A549 (cell line): ENCODE measurements around the gene ADGRD1. TPM values are rescaled to one million over a fixed set of nuclear protein-coding genes. Genes with fewer than 3 reads are reported as not detected.

Source experiments
- ATAC-seq, 2 experiments: fragments of 200-7000 bp in 1 of 2; fragments of >200 bp in 1 of 2; cut with Nextera tagmentation in 1 of 2; cut with Tn5 transposase in 1 of 2; 3 replicates each; pipeline versions ENCODE4 v1.8.0 to v1.9.1; 2018 to 2020; ENCODE audit warnings: mild to moderate bottlenecking in 1 of 2, moderate library complexity in 1 of 2
- CTCF ChIA-PET: fragments of 300-600 bp; sonication (Branson Sonifier 250); formaldehyde crosslinking; extraction: SDS; loops from one replicate; lab custom pipeline; 2021; ENCODE audit warnings: antibody characterized with exemption, inconsistent platforms; lab: Yijun Ruan, JAX
- POLR2A ChIA-PET: fragments of 350-600 bp; formaldehyde crosslinking; extraction: SDS; loops from one replicate; lab custom pipeline; 2021; ENCODE audit warnings: antibody characterized with exemption, inconsistent platforms; lab: Yijun Ruan, JAX
- DNase-seq, 2 experiments: peaks; one replicate each; pipeline versions ENCODE4 v3.0.0 to v3.0.0-alpha.2; 2011 to 2016; ENCODE audit warnings: low read depth in 1 of 2, low spot score in 1 of 2
- FAIRE-seq: peaks from 2 replicates; lab custom pipeline; 2011; peaks lifted over from hg19 to GRCh38; lab: Jason Lieb, UNC
- H3K27ac ChIP-seq, 2 experiments: fragments of >200 bp; sonication (Bioruptor Twin); formaldehyde crosslinking; 3 replicates each; pipeline ENCODE4 v1.5.1; 2016 to 2017
- H3K4me1 ChIP-seq: fragments of >200 bp; sonication (Bioruptor Twin); formaldehyde crosslinking; 3 replicates; pipeline ENCODE4 v1.6.1; 2016
- H3K4me2 ChIP-seq: fragments of >200 bp; sonication (Bioruptor Twin); formaldehyde crosslinking; 3 replicates; pipeline ENCODE4 v1.6.1; 2016
- H3K4me3 ChIP-seq: fragments of >200 bp; sonication (Bioruptor Twin); formaldehyde crosslinking; 3 replicates; pipeline ENCODE4 v1.5.1; 2016
- H3K9me3 ChIP-seq: fragments of >200 bp; sonication (Bioruptor Twin); formaldehyde crosslinking; 3 replicates; pipeline ENCODE4 v1.6.1; 2016
- CBX2 ChIP-seq: fragments of 200-600 bp; sonication (generic); IDR thresholded peaks from 2 replicates; pipeline ENCODE4 v1.6.1; 2016; ENCODE audit warnings: low read depth, mild to moderate bottlenecking, borderline replicate concordance
- CBX8 ChIP-seq: fragments of 200-600 bp; sonication (generic); IDR thresholded peaks from 2 replicates; pipeline ENCODE4 v1.6.1; 2016
- EHMT2 ChIP-seq: fragments of 200-600 bp; sonication (generic); IDR thresholded peaks from 2 replicates; pipeline ENCODE4 v1.6.1; 2016; ENCODE audit warnings: antibody characterized with exemption, low read depth, mild to moderate bottlenecking, moderate library complexity
- EP300 ChIP-seq, 2 experiments: fragments of >200 bp; sonication (Bioruptor Twin); formaldehyde crosslinking; IDR thresholded peaks; 2 replicates in 1 of 2; 3 replicates in 1 of 2; pipeline ENCODE4 v1.6.1; 2016 to 2017
- FOSL2 ChIP-seq, 2 experiments: fragments of 450-650 bp in 1 of 2; fragments of >200 bp in 1 of 2; sonication (Bioruptor Twin) in 1 of 2; formaldehyde crosslinking; IDR thresholded peaks; 2 replicates each; pipeline versions ENCODE4 v1.5.0 to v1.6.1; 2016 to 2020; ENCODE audit warnings: mild to moderate bottlenecking in 1 of 2, moderate library complexity in 1 of 2
- GATA3 ChIP-seq: IDR thresholded peaks from 2 replicates; pipeline ENCODE4 v1.6.1; 2012; ENCODE audit warnings: borderline replicate concordance
- HDAC2 ChIP-seq: fragments of 200-600 bp; sonication (generic); IDR thresholded peaks from 2 replicates; pipeline ENCODE4 v1.6.1; 2016
- HOXA7 ChIP-seq: fragments of 250-450 bp; sonication (Bioruptor Pico); IDR thresholded peaks from 2 replicates; pipeline ENCODE4 v1.5.0; 2020; ENCODE audit warnings: mild to moderate bottlenecking, moderate library complexity
- HOXB13 ChIP-seq: fragments of 250-450 bp; sonication (Bioruptor Pico); IDR thresholded peaks from 2 replicates; pipeline ENCODE4 v1.5.0; 2020; ENCODE audit warnings: low read depth, mild to moderate bottlenecking, moderate library complexity
- HOXB5 ChIP-seq: fragments of 250-450 bp; sonication (Bioruptor Pico); IDR thresholded peaks from 2 replicates; pipeline ENCODE4 v1.5.0; 2020; ENCODE audit warnings: mild to moderate bottlenecking, moderate library complexity
- JUNB ChIP-seq: fragments of >200 bp; sonication (Bioruptor Twin); formaldehyde crosslinking; IDR thresholded peaks from 2 replicates; pipeline ENCODE4 v1.6.1; 2016
- KDM1A ChIP-seq: fragments of 200-600 bp; sonication (generic); IDR thresholded peaks from 2 replicates; pipeline ENCODE4 v1.6.1; 2016; ENCODE audit warnings: low read depth, mild to moderate bottlenecking
- MAZ ChIP-seq: fragments of 150-350 bp; IDR thresholded peaks from 2 replicates; pipeline ENCODE4 v1.6.1; 2014; ENCODE audit warnings: antibody characterized with exemption, low read depth, low read length, borderline replicate concordance
- NFE2L2 ChIP-seq: fragments of 150-350 bp; conservative IDR thresholded peaks from 2 replicates; pipeline ENCODE4 v1.6.1; 2014; ENCODE audit warnings: low read length
- NPAS2 ChIP-seq: fragments of 250-450 bp; sonication (Bioruptor Pico); IDR thresholded peaks from 2 replicates; pipeline ENCODE4 v1.8.0; 2022; ENCODE audit warnings: mild to moderate bottlenecking, moderate library complexity, borderline replicate concordance
- PBX3 ChIP-seq: IDR thresholded peaks from 2 replicates; pipeline ENCODE4 v1.6.1; 2012
- PHF8 ChIP-seq: fragments of 200-600 bp; sonication (generic); IDR thresholded peaks from 2 replicates; pipeline ENCODE4 v1.6.1; 2016; ENCODE audit warnings: low read depth, mild to moderate bottlenecking, antibody characterized with exemption, moderate library complexity, borderline replicate concordance
- RAD21 ChIP-seq, 2 experiments: fragments of >200 bp in 1 of 2; sonication (Bioruptor Twin) in 1 of 2; formaldehyde crosslinking in 1 of 2; IDR thresholded peaks in 1 of 2; conservative IDR thresholded peaks in 1 of 2; 2 replicates in 1 of 2; 3 replicates in 1 of 2; pipeline ENCODE4 v1.6.1; 2012 to 2018; ENCODE audit warnings: inconsistent platforms in 1 of 2
- RCOR1 ChIP-seq: fragments of 150-350 bp; IDR thresholded peaks from 2 replicates; pipeline ENCODE4 v1.6.1; 2014; ENCODE audit warnings: antibody characterized with exemption, low read length, low read depth
- RNF2 ChIP-seq: fragments of 200-600 bp; sonication (generic); IDR thresholded peaks from 2 replicates; pipeline ENCODE4 v1.6.1; 2016; ENCODE audit warnings: low read depth, mild to moderate bottlenecking, antibody characterized with exemption, moderate library complexity, borderline replicate concordance
- SREBF2 ChIP-seq: fragments of 450-650 bp; IDR thresholded peaks from 2 replicates; pipeline ENCODE4 v1.6.1; 2014; ENCODE audit warnings: mild to moderate bottlenecking, moderate library complexity
- WGBS: methylation state at CpG from one replicate; pipeline ENCODE4 v1.1.6; 2017; ENCODE audit errors: missing lambda C conversion rate; 5-methylcytosine and 5-hydroxymethylcytosine counted together
- polyA plus RNA-seq, 4 experiments: library from polyadenylated mRNA; depleted of rRNA in 3 of 4; stranded (reverse); fragments of >200 nt; fragmentation: RNase III in 1 of 4; extraction: RNeasy Plus Mini Kit Qiagen cat#74134 plus additional on column Dnase treatment in 1 of 4; gene quantifications; 2 replicates in 3 of 4; 3 replicates in 1 of 4; pipeline ENCODE4 v1.2.3, GENCODE V29; 2011 to 2017
- TF ChIP-seq, protein P1 (sequence below): fragments of 450-650 bp; IDR thresholded peaks from 2 replicates; pipeline ENCODE4 v1.6.1; 2014; ENCODE audit warnings: antibody characterized with exemption
- TF ChIP-seq, protein P2 (sequence below): fragments of >200 bp; sonication (Bioruptor Twin); formaldehyde crosslinking; IDR thresholded peaks from 2 replicates; pipeline ENCODE4 v1.6.1; 2016
- TF ChIP-seq, protein P3 (sequence below): fragments of 250-450 bp; sonication (Bioruptor Pico); IDR thresholded peaks from 2 replicates; pipeline ENCODE4 v1.5.0; 2020; ENCODE audit warnings: low read depth, mild to moderate bottlenecking, moderate library complexity

ADGRD1 gene
- polyA plus RNA-seq, 2 of the 4 experiments (the other 2 are of a cell fraction), result 0.36 to 1.5 TPM

- Histone ChIP-seq H3K4me3 (no peak overlapping the region), H3K4me1 (no peaks in the 10 kb centered on the region), H3K4me2 (no peak overlapping the region), H3K27ac (no peak overlapping the region), H3K9me3 (no peaks in the 10 kb centered on the region)
- ChIA-PET CTCF (no interaction called here), POLR2A (no interaction called here)
- TF ChIP-seq HOXB5 (CRISPR knock-in tag) (no peak), PHF8 (no peak), SREBF2 (no peak), JUNB (no peak), HOXA7 (no peak), HDAC2 (no peak), GATA3 (no peak), NPAS2 (CRISPR knock-in tag) (no peak), KDM1A (no peak), PBX3 (no peak), RNF2 (no peak), EHMT2 (no peak), CBX2 (no peak)
- TF ChIP-seq, protein P1, sequence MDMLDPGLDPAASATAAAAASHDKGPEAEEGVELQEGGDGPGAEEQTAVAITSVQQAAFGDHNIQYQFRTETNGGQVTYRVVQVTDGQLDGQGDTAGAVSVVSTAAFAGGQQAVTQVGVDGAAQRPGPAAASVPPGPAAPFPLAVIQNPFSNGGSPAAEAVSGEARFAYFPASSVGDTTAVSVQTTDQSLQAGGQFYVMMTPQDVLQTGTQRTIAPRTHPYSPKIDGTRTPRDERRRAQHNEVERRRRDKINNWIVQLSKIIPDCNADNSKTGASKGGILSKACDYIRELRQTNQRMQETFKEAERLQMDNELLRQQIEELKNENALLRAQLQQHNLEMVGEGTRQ, result no peak
- TF ChIP-seq, protein P2, sequence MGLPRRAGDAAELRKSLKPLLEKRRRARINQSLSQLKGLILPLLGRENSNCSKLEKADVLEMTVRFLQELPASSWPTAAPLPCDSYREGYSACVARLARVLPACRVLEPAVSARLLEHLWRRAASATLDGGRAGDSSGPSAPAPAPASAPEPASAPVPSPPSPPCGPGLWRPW, result no peak
- no peak for FAIRE-seq
- DNase-seq, result no peak
- no peak for ATAC-seq
Measured at GRCh38 chr12:131017477-131017991, 63.8 kb downstream of the ADGRD1 start.

DNA sequence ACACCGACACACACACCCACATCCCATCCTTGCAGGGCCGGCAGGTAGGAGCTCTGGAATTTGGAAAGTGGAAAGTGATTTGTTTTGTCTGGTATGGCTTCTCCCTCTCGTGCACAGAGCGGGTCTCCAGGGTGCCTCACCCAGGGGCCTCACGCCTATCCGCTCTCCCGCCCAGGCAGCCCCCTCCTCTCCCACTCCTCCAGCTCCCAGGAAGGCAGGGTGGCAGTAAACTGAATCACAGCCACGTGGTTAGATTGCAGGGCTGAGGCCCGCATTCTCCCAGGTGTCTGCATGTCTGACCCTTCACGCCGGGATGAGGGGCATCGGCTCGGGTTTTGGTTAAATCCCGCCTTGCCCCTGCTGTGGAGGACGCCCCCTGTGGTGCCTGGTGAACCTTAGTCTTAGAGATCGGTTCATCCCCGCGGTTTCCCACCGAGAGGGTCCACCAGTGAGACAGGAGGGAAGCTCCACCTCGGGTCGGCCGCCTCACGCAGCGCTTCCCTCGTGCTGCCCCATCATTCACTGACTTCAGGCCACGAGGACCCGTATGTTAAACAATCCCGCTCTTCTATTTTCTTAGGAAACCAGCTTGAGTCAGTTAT is 64.4 kb downstream of the ADGRD1 start:
- H3K4me2 ChIP-seq, result no peak overlapping the region
- CTCF ChIA-PET, result no interaction called here
- no peaks in the 10 kb centered on the region for H3K9me3 ChIP-seq
- ATAC-seq, result no peak
- POLR2A ChIA-PET, result no interaction called here
- H3K27ac ChIP-seq, result no peak overlapping the region
- H3K4me3 ChIP-seq, result no peak overlapping the region
- WGBS, result 69% methylated on average over 28 of the region's 28 CpGs
- no peak for DNase-seq
- no peaks in the 10 kb centered on the region for H3K4me1 ChIP-seq
- no peak for TF ChIP-seq RAD21 (conservative IDR thresholded peaks at IDR 0.05 in 1 of 2, IDR thresholded peaks at IDR 0.05 in 1 of 2)
- no peak for TF ChIP-seq NFE2L2
- no peak for TF ChIP-seq RCOR1
- no peak for TF ChIP-seq PHF8
- no peak for TF ChIP-seq RNF2
- TF ChIP-seq NPAS2 (CRISPR knock-in tag), result no peak
- no peak for TF ChIP-seq CBX8
- no peak for TF ChIP-seq SREBF2
- TF ChIP-seq MAZ, result no peak
- FAIRE-seq, result no peak

GRCh38 chr12:131018808-131019397 is 65.2 kb downstream of the ADGRD1 start:
- WGBS, result 47% methylated on average over 13 of the region's 16 CpGs
- TF ChIP-seq EP300 (IDR thresholded peaks at IDR 0.05) (no peak), FOSL2 (IDR thresholded peaks at IDR 0.05) (no peak), FOSL2 (CRISPR knock-in tag; IDR thresholded peaks at IDR 0.05) (no peak), SREBF2 (no peak), RNF2 (no peak), HOXB13 (CRISPR knock-in tag) (no peak), RAD21 (conservative IDR thresholded peaks at IDR 0.05 in 1 of 2, IDR thresholded peaks at IDR 0.05 in 1 of 2) (no peak), PBX3 (no peak), NPAS2 (CRISPR knock-in tag) (no peak)
- TF ChIP-seq, protein P3, sequence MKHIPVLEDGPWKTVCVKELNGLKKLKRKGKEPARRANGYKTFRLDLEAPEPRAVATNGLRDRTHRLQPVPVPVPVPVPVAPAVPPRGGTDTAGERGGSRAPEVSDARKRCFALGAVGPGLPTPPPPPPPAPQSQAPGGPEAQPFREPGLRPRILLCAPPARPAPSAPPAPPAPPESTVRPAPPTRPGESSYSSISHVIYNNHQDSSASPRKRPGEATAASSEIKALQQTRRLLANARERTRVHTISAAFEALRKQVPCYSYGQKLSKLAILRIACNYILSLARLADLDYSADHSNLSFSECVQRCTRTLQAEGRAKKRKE (CRISPR knock-in tag), result no peak
- TF ChIP-seq, protein P1, result no peak

More at GRCh38 chr12:131018808-131019397, 65.2 kb downstream of the ADGRD1 start:
- H3K27ac ChIP-seq, result no peak overlapping the region
- no peaks in the 10 kb centered on the region for H3K9me3 ChIP-seq
- H3K4me1 ChIP-seq, result no peaks in the 10 kb centered on the region
- CTCF ChIA-PET, result interaction anchor here (1.5 kb wide), 2 partner anchors 23 to 193 kb away, joined by 4 read pairs; no protein-coding TSS in a partner anchor
- no peak overlapping the region for H3K4me3 ChIP-seq
- no peak overlapping the region for H3K4me2 ChIP-seq
- POLR2A ChIA-PET, result no interaction called here
- FAIRE-seq (no peak), DNase-seq (no peak), ATAC-seq (peak in 1 of 2 experiments; percentile 27; a peak in 3 of 6 replicates)
